ENCODE data around the gene SECTM1. TPM values are rescaled to one million over a fixed set of nuclear protein-coding genes. Genes with fewer than 3 reads are reported as not detected.

Gene SECTM1
- total RNA-seq, 4 donors from 2014 or later = 9.5 to 17.5 (median 14.7) TPM

- TF ChIP-seq, protein P1, sequence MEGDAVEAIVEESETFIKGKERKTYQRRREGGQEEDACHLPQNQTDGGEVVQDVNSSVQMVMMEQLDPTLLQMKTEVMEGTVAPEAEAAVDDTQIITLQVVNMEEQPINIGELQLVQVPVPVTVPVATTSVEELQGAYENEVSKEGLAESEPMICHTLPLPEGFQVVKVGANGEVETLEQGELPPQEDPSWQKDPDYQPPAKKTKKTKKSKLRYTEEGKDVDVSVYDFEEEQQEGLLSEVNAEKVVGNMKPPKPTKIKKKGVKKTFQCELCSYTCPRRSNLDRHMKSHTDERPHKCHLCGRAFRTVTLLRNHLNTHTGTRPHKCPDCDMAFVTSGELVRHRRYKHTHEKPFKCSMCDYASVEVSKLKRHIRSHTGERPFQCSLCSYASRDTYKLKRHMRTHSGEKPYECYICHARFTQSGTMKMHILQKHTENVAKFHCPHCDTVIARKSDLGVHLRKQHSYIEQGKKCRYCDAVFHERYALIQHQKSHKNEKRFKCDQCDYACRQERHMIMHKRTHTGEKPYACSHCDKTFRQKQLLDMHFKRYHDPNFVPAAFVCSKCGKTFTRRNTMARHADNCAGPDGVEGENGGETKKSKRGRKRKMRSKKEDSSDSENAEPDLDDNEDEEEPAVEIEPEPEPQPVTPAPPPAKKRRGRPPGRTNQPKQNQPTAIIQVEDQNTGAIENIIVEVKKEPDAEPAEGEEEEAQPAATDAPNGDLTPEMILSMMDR (IDR thresholded peaks at IDR 0.05; ENCODE audit: low read depth) = no peak
These were observed 27.8 kb downstream of the SECTM1 start for GRCh38 chr17:82305727-82306300.

GRCh38 chr17:82304826-82305726 lies 28.5 kb downstream of the SECTM1 start:
- TF ChIP-seq, protein P1 (IDR thresholded peaks at IDR 0.05; ENCODE audit: low read depth) = no peak

DNA sequence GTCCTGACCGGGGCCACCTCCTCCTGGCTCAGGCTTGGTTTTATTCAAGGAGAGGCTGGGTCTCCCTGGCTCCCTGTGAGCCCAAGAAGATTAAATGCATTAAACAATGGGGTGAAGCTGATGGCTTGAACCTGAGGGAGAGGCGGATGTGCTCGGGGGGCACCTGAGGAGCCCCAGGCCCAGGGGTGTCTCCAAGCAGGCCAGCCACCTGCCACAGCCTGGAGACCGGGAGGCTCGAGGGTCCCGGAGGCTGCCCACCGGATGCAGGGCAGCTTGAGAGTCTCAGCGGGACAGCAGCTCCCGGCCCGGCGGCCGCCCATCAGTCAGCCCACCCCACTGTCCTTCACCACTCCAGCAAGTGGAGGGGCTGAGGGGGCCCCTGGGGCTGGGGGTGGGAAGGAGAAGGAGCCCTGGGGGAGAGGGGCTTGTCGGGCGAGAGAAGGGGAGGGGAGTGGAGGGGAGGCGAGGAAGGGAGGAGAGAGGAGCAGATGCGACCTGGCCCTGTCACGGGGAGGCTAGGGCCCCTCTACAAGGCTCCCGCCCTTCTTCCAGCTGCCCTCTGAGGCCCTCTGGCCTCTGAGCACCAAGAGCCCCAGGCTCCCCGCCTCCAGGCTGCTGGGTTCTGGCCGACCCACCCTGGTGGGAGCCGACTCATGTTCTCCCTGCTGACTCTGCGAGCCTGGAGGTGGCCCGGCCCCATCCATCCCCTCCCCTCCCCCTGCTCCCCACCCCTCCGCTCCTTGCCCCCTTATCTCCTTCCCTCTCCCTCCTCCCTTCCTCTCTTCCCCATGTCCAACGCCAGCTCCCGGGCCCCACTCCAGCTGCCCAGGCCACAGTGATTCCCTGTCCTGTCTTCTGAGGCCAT lies 29.4 kb downstream of the SECTM1 start:
- TF ChIP-seq, protein P1 (IDR thresholded peaks at IDR 0.05; ENCODE audit: low read depth) = no peak

DNA sequence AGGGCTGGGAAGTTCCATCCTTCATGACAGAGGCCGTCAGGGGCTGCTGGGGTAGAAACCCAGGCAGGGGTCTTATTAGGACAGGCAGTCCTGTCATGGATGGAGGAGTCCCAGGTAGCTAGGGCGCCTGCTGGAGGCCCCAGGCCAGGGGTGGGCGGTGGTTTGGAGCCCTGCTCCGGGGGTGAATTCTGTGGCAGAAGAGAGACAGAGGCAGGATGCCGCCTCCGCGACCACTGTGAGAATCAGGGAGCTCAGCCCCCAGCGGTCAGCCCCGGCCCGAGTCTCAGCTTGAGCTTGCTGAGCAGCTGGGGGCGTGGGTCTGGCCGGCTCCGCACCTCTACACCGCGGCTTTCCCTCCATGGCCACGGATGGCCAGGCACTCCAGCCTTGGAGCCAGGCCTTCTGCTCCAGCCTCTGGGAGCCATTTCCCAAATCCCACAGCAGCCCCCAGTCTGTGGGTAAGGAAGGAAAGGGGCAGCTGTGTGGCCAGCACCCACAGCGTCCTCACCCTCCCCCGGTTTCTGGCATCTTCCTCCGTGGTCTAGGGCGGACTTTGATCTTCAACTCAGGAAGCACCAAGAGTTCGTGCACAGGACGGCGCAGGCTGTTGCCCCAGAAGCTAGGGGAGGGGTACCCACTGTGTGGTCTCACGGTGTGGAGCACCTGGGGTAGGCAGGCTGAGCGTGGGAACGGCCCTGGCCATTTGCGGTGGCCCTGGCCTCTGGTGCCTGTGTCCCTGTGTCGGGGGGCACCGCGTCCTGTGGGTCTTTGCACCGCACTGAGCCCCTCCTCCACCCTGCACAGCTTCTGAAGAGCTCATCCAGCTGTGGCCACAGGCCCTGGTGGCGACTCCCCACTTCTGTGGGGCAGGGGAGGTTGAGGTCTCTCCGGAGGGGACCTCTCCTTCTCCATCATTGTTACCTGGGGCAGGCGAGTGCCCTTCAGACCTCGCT lies 30.3 kb downstream of the SECTM1 start:
- TF ChIP-seq, protein P1 (IDR thresholded peaks at IDR 0.05; ENCODE audit: low read depth) = no peak

GRCh38 chr17:82302568-82302963 lies 31.0 kb downstream of the SECTM1 start:
- TF ChIP-seq, protein P1 (IDR thresholded peaks at IDR 0.05; ENCODE audit: low read depth) = no peak

DNA sequence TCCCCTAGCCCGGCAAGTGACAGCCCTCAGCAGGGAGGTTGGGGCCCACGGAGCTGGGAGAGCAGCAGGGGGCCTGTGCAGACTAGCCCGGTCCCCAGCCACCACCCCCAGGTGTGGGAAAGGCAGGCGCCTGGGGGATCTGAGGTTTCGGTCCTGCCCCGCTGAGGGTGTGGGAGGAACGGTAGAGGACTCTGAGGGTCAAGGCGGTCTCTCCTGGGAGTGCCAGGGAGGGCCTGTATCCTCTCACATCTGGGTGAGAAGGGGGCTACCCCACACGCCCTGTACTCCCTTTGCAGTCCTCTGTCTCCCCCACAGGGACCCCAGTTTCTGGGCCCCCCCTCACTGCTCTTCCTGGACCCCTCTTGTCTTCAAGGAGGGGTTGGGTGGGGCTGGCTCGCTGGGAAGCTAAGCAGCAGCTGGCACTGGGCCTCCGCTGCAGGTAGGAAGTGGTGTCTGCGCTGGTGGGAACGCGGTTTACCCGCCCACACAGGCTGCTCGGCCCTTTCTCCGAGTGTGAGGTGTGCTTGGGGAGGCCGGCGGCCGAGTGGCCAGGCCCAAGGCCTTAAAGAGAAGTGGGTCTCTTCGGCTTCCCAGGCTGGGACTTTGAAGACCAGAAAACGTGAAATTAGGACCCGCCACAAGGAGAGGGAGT lies 31.5 kb downstream of the SECTM1 start:
- TF ChIP-seq, protein P1 (IDR thresholded peaks at IDR 0.05; ENCODE audit: low read depth) = no peak

Measured in subcutaneous adipose tissue (tissue), 4 donors.